Measurements from ENCODE around the gene ATN1. TPM values are rescaled to one million over a fixed set of nuclear protein-coding genes. Genes with fewer than 3 reads are reported as not detected.

The ATN1 gene
- total RNA-seq, 1 donor from 2014 or later: 149 TPM

DNA sequence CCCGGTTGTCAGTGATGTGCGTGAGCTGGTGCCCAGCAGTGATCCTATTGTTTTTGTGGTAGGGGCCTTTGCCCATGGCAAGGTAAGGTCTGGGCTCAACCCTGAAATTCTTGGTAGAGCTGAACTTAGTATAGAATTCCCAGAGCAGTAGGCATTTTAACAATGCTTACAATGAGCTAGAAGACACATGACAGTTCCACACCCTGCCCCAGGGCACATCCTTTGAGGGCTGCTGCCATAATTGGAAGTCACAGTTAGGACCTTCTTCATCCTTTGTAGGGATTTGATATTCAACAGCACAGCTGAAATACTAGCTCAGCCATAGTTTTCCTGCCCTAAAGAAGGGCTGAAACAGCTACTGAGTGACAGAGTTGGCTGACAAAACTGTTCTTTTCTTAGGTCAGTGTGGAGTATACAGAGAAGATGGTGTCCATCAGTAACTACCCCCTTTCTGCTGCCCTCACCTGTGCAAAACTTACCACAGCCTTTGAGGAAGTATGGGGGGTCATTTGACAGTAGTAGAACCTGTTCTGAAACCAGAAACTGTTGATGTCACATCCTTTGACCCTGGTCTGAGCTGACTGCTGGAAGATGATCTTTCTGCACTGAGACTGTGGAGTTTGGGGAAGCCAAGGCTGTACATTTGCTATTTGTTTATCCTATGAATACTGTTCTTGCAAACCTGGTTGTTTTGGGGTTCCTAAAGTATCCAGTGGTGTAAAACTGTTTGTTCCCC lies 47.7 kb downstream of the ATN1 start:
- ATAC-seq (no peak), DNase-seq (no peak)
- TF ChIP-seq, protein P1, sequence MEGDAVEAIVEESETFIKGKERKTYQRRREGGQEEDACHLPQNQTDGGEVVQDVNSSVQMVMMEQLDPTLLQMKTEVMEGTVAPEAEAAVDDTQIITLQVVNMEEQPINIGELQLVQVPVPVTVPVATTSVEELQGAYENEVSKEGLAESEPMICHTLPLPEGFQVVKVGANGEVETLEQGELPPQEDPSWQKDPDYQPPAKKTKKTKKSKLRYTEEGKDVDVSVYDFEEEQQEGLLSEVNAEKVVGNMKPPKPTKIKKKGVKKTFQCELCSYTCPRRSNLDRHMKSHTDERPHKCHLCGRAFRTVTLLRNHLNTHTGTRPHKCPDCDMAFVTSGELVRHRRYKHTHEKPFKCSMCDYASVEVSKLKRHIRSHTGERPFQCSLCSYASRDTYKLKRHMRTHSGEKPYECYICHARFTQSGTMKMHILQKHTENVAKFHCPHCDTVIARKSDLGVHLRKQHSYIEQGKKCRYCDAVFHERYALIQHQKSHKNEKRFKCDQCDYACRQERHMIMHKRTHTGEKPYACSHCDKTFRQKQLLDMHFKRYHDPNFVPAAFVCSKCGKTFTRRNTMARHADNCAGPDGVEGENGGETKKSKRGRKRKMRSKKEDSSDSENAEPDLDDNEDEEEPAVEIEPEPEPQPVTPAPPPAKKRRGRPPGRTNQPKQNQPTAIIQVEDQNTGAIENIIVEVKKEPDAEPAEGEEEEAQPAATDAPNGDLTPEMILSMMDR (IDR thresholded peaks at IDR 0.05): no peak
- Histone ChIP-seq H3K27ac (no peak overlapping the region), H3K27me3 (no peaks in the 10 kb centered on the region), H3K4me1 (peaks cover 18% of the 10 kb centered on the region), H3K4me3 (no peak overlapping the region), H3K9me3 (no peaks in the 10 kb centered on the region), H3K36me3 (peaks cover 64% of the 10 kb centered on the region)
- intact Hi-C loops (cut with DNase I): no loop called here

DNA sequence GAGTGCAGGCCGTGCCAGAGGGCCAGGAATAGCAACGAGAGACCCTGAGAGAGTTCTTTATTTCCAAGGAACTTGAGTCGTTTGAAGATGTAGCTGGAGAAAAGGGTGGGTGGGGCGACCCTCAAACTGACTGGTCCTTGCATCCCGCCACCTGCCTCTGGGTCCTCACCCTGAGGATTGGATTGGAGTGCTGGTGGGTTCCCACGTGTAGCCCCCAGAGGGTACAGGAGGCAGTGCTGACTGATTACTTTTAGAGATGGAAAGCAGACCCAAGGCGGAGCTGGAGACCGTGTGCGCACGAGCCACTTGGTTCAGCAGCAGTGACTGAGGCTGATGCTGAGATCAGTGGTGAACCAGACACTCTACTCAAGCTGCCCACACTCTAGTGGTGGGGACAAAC lies 49.9 kb downstream of the ATN1 start:
- H3K4me1 ChIP-seq: peaks cover 12% of the 10 kb centered on the region
- H3K4me3 ChIP-seq: no peak overlapping the region
- H3K27me3 ChIP-seq: no peaks in the 10 kb centered on the region
- intact Hi-C loops (cut with DNase I): no loop called here
- no peaks in the 10 kb centered on the region for H3K9me3 ChIP-seq
- DNase-seq: no peak
- TF ChIP-seq, protein P1 (IDR thresholded peaks at IDR 0.05): no peak
- H3K36me3 ChIP-seq: peaks cover 82% of the 10 kb centered on the region
- H3K27ac ChIP-seq: peak overlapping the region; percentile 51
- ATAC-seq: no peak

DNA sequence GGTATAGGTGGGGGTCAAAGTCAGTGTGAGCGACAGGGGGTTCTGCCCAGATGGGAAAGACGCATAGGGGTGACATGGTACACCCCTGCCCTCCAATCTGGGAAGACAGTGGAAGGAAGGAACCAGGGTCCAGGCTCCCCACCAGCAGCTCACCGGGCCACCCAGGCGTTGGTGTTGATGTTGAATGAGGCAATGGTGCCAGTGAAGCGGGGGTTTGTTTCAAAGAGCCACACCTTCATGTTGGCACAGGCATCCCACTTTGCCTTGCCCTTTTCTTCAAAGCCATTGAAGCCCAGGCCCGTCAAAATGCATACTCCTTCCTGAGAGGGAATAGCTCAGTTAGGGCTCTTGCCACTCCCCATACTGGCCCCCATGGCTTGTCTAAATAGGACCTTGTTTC lies 50.4 kb downstream of the ATN1 start:
- H3K4me1 ChIP-seq: peaks cover 12% of the 10 kb centered on the region
- peak overlapping the region; percentile 51 for H3K27ac ChIP-seq
- H3K36me3 ChIP-seq: peaks cover 87% of the 10 kb centered on the region
- no peaks in the 10 kb centered on the region for H3K27me3 ChIP-seq
- H3K4me3 ChIP-seq: no peak overlapping the region
- no peaks in the 10 kb centered on the region for H3K9me3 ChIP-seq
- ATAC-seq (no peak), DNase-seq (no peak)
- TF ChIP-seq, protein P1 (IDR thresholded peaks at IDR 0.05): no peak
- intact Hi-C loops (cut with DNase I): no loop called here

DNA sequence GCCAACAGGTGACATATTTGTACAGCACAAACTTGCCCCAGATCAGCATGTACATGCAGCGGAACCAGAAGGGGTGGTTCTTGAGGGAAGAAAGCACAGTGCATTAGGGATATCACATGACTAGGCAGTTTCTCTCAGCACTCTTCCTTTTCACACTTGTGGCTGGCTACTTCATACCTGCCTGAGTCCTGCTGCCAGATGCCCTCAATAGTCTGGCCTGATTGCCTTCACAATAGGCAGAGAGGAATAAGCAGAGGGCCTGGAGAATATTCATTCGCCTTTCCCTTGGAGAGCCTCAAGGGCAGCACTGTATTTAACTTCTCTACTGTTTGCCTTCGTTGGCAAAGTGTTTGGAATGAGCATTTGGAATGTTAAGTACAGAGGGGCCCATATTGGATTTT lies 50.9 kb downstream of the ATN1 start:
- Histone ChIP-seq H3K27ac (peak overlapping the region; percentile 55), H3K36me3 (peaks cover 90% of the 10 kb centered on the region), H3K9me3 (no peaks in the 10 kb centered on the region), H3K4me1 (peaks cover 12% of the 10 kb centered on the region), H3K27me3 (no peaks in the 10 kb centered on the region), H3K4me3 (no peak overlapping the region)
- TF ChIP-seq, protein P1 (IDR thresholded peaks at IDR 0.05): no peak
- DNase-seq (no peak), ATAC-seq (peak; percentile 86)
- intact Hi-C loops (cut with DNase I): no loop called here

DNA sequence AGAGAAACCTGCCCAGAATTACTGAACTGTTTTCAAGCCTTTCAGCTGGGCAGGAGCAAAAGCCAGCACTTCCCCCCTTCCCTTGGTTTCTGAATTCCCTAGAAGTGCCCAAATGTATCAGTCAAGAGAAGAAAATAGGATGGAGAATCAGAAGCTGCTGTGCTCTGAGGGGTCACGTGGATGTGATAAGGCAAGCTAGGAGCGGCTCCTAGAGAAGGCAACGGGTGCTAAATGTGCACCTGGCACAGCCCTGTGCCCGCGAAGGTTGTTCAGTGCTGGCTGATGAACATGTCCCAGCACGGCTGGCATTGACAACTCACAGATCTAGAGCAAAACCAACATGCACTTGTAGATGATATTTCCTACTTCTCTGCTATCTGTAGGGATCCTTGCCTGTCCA lies 51.3 kb downstream of the ATN1 start:
- H3K4me1 ChIP-seq: peaks cover 12% of the 10 kb centered on the region
- peaks cover 86% of the 10 kb centered on the region for H3K36me3 ChIP-seq
- peak overlapping the region; percentile 55 for H3K27ac ChIP-seq
- TF ChIP-seq, protein P1 (IDR thresholded peaks at IDR 0.05): no peak
- intact Hi-C loops (cut with DNase I): no loop called here
- no peak overlapping the region for H3K4me3 ChIP-seq
- ATAC-seq: peak; percentile 49
- H3K27me3 ChIP-seq: no peaks in the 10 kb centered on the region
- H3K9me3 ChIP-seq: no peaks in the 10 kb centered on the region
- no peak for DNase-seq
